ENCODE data around the gene FABP6. TPM values are rescaled to one million over a fixed set of nuclear protein-coding genes. Genes with fewer than 3 reads are reported as not detected.
A peak's percentile ranks its signal among the peaks of the same experiment; 100 is the strongest.

Gene FABP6
- total RNA-seq, 8 experiments from 2014 or later: 1.5 to 2.6 (median 1.6) TPM; not detected in 3

- peak in 1 of 8 experiments; percentile 7 for ATAC-seq (replicated peaks in 6 of 8)
- in situ Hi-C loops (cut with MboI; ENCODE audit: low pct_unique_long_range_greater_than_20kb in 2 of 9, low sequenced_read_pairs in 9 of 9, unreplicated experiment in 9 of 9): no loop called here
- Histone ChIP-seq H3K4me1 (replicated peaks in 1 of 2) (peaks cover 16 to 33% of the 10 kb centered on the region in 2 donors), H3K4me3 (no peak overlapping the region), H3K27ac (no peak overlapping the region)
- 8 to 95% (median 66%) methylated on average over 3 to 7 of the region's 8 CpGs; no CpG with 5 or more reads in 1 of the 10 experiments for WGBS, 10 experiments
Observed at GRCh38 chr5:160271396-160271795, 42.1 kb downstream of the FABP6 start.

- peaks cover 12 to 28% of the 10 kb centered on the region in 2 donors for H3K4me1 ChIP-seq (replicated peaks in 1 of 2)
- in situ Hi-C loops (cut with MboI; ENCODE audit: low pct_unique_long_range_greater_than_20kb in 2 of 9, low sequenced_read_pairs in 9 of 9, unreplicated experiment in 9 of 9): no loop called here
- 0 to 80% (median 50%) methylated on average over 1 to 6 of the region's 6 CpGs for WGBS, 10 experiments
- H3K27ac ChIP-seq: no peak overlapping the region
- peak in 1 of 8 experiments; percentile 17 for ATAC-seq (replicated peaks in 6 of 8)
- no peak overlapping the region for H3K4me3 ChIP-seq
Observed at GRCh38 chr5:160271836-160272235, 42.5 kb downstream of the FABP6 start.

GRCh38 chr5:160272264-160272663 lies 43.0 kb downstream of the FABP6 start:
- 36 to 85% (median 59%) methylated on average over 1 to 3 of the region's 3 CpGs; no CpG with 5 or more reads in 2 of the 10 experiments for WGBS, 10 experiments
- in situ Hi-C loops (cut with MboI; ENCODE audit: low pct_unique_long_range_greater_than_20kb in 2 of 9, low sequenced_read_pairs in 9 of 9, unreplicated experiment in 9 of 9): no loop called here
- H3K4me1 ChIP-seq (replicated peaks in 1 of 2): peaks cover 11 to 28% of the 10 kb centered on the region in 2 donors
- no peak overlapping the region for H3K27ac ChIP-seq
- no peak overlapping the region for H3K4me3 ChIP-seq
- no peak for ATAC-seq (replicated peaks in 6 of 8)

- no peak overlapping the region for H3K4me3 ChIP-seq
- no peak overlapping the region for H3K27ac ChIP-seq
- 86 to 100% (median 97%) methylated on average over 2 of the region's 2 CpGs for WGBS, 10 experiments
- in situ Hi-C loops (cut with MboI; ENCODE audit: low pct_unique_long_range_greater_than_20kb in 2 of 9, low sequenced_read_pairs in 9 of 9, unreplicated experiment in 9 of 9): no loop called here
- no peak for ATAC-seq (replicated peaks in 6 of 8)
- peaks cover 11 to 28% of the 10 kb centered on the region in 2 donors for H3K4me1 ChIP-seq (replicated peaks in 1 of 2)
Observed at GRCh38 chr5:160272889-160273288, 43.6 kb downstream of the FABP6 start.

- H3K27ac ChIP-seq: no peak overlapping the region
- 72 to 100% (median 91%) methylated on average over 1 to 3 of the region's 5 CpGs; no CpG with 5 or more reads in 1 of the 10 experiments for WGBS, 10 experiments
- no peak for ATAC-seq (replicated peaks in 6 of 8)
Observed at GRCh38 chr5:160274483-160274931, 45.2 kb downstream of the FABP6 start.

GRCh38 chr5:160278343-160278742 lies 49.0 kb downstream of the FABP6 start:
- in situ Hi-C loops (cut with MboI; ENCODE audit: low pct_unique_long_range_greater_than_20kb in 2 of 9, low sequenced_read_pairs in 9 of 9, unreplicated experiment in 9 of 9): no loop called here
- Histone ChIP-seq H3K4me1 (replicated peaks in 1 of 2) (peaks cover 9 to 10% of the 10 kb centered on the region in 2 donors), H3K4me3 (no peak overlapping the region), H3K27ac (no peak overlapping the region)
- WGBS, 10 experiments: 17 to 50% (median 40%) methylated on average over 1 to 6 of the region's 7 CpGs; no CpG with 5 or more reads in 7 of the 10 experiments
- peak in 5 of 8 experiments; percentile 56 to 79 (median 69) for ATAC-seq (replicated peaks in 6 of 8)

More at GRCh38 chr5:160274483-160274931, 45.2 kb downstream of the FABP6 start:
- H3K4me1 ChIP-seq (replicated peaks in 1 of 2): peaks cover 15 to 27% of the 10 kb centered on the region in 2 donors
- H3K4me3 ChIP-seq: no peak overlapping the region
- in situ Hi-C loops (cut with MboI; ENCODE audit: low pct_unique_long_range_greater_than_20kb in 2 of 9, low sequenced_read_pairs in 9 of 9, unreplicated experiment in 9 of 9): no loop called here

GRCh38 chr5:160280384-160281095 lies 51.2 kb downstream of the FABP6 start:
- Histone ChIP-seq H3K4me1 (replicated peaks in 1 of 2) (peaks cover 9 to 10% of the 10 kb centered on the region in 2 donors), H3K27ac (no peak overlapping the region), H3K4me3 (no peak overlapping the region)
- WGBS, 10 experiments: 60 to 100% (median 82%) methylated on average over 1 to 17 of the region's 26 CpGs; no CpG with 5 or more reads in 4 of the 10 experiments
- in situ Hi-C loops (cut with MboI; ENCODE audit: low pct_unique_long_range_greater_than_20kb in 2 of 9, low sequenced_read_pairs in 9 of 9, unreplicated experiment in 9 of 9): no loop called here
- ATAC-seq (replicated peaks in 6 of 8): no peak

- WGBS, 10 experiments: 17 to 100% (median 80%) methylated on average over 1 to 2 of the region's 2 CpGs; no CpG with 5 or more reads in 1 of the 10 experiments
- no peak for ATAC-seq (replicated peaks in 6 of 8)
- Histone ChIP-seq H3K4me3 (no peak overlapping the region), H3K4me1 (replicated peaks in 1 of 2) (peaks cover 9 to 10% of the 10 kb centered on the region in 2 donors), H3K27ac (no peak overlapping the region)
- in situ Hi-C loops (cut with MboI; ENCODE audit: low pct_unique_long_range_greater_than_20kb in 2 of 9, low sequenced_read_pairs in 9 of 9, unreplicated experiment in 9 of 9): no loop called here
Observed at GRCh38 chr5:160281275-160281674, 52.0 kb downstream of the FABP6 start.

- H3K4me3 ChIP-seq: no peak overlapping the region
- H3K4me1 ChIP-seq (replicated peaks in 1 of 2): peaks cover 13% of the 10 kb centered on the region in 2 donors
- WGBS, 10 experiments: 40 to 100% (median 90%) methylated on average over 1 to 4 of the region's 4 CpGs; no CpG with 5 or more reads in 1 of the 10 experiments
- in situ Hi-C loops (cut with MboI; ENCODE audit: low pct_unique_long_range_greater_than_20kb in 2 of 9, low sequenced_read_pairs in 9 of 9, unreplicated experiment in 9 of 9): no loop called here
- no peak for ATAC-seq (replicated peaks in 6 of 8)
- no peak overlapping the region for H3K27ac ChIP-seq
Observed at GRCh38 chr5:160284291-160284873, 55.1 kb downstream of the FABP6 start.

GRCh38 chr5:160285316-160285715 lies 56.0 kb downstream of the FABP6 start:
- no peak overlapping the region for H3K27ac ChIP-seq
- H3K4me3 ChIP-seq: no peak overlapping the region
- WGBS, 10 experiments: 100% methylated on average over 1 of the region's 2 CpGs; no CpG with 5 or more reads in 9 of the 10 experiments
- peaks cover 13% of the 10 kb centered on the region in 2 donors for H3K4me1 ChIP-seq (replicated peaks in 1 of 2)
- in situ Hi-C loops (cut with MboI; ENCODE audit: low pct_unique_long_range_greater_than_20kb in 2 of 9, low sequenced_read_pairs in 9 of 9, unreplicated experiment in 9 of 9): no loop called here
- ATAC-seq (replicated peaks in 6 of 8): no peak

- in situ Hi-C loops (cut with MboI; ENCODE audit: low pct_unique_long_range_greater_than_20kb in 2 of 9, low sequenced_read_pairs in 9 of 9, unreplicated experiment in 9 of 9): no loop called here
- H3K4me1 ChIP-seq (replicated peaks in 1 of 2): peaks cover 13% of the 10 kb centered on the region in 2 donors
- ATAC-seq (replicated peaks in 6 of 8): no peak
- H3K4me3 ChIP-seq: no peak overlapping the region
- peak overlapping the region in 1 of 2 donors; percentile 63 for H3K27ac ChIP-seq
- 59 to 100% (median 82%) methylated on average over 1 to 6 of the region's 6 CpGs; no CpG with 5 or more reads in 3 of the 10 experiments for WGBS, 10 experiments
Observed at GRCh38 chr5:160286947-160287346, 57.6 kb downstream of the FABP6 start.

GRCh38 chr5:160287378-160288051 lies 58.2 kb downstream of the FABP6 start:
- 25 to 60% (median 40%) methylated on average over 1 to 2 of the region's 8 CpGs; no CpG with 5 or more reads in 7 of the 10 experiments for WGBS, 10 experiments
- in situ Hi-C loops (cut with MboI; ENCODE audit: low pct_unique_long_range_greater_than_20kb in 2 of 9, low sequenced_read_pairs in 9 of 9, unreplicated experiment in 9 of 9): no loop called here
- peaks cover 13% of the 10 kb centered on the region in 2 donors for H3K4me1 ChIP-seq (replicated peaks in 1 of 2)

More at GRCh38 chr5:160287378-160288051, 58.2 kb downstream of the FABP6 start:
- ATAC-seq (replicated peaks in 6 of 8): peak in 6 of 8 experiments; percentile 47 to 93 (median 90)
- Histone ChIP-seq H3K27ac (peak overlapping the region; percentile 8 to 63), H3K4me3 (no peak overlapping the region)
